ENCODE measurements around the gene RRP9. TPM values are rescaled to one million over a fixed set of nuclear protein-coding genes. Genes with fewer than 3 reads are reported as not detected.

Gene RRP9
- total RNA-seq, 1 donor from 2014 or later: 20.6 TPM

GRCh38 chr3:51946796-51947195 lies 5.1 kb upstream of the RRP9 start:
- peaks cover 9% of the 10 kb centered on the region for H3K27me3 Mint-ChIP-seq (ENCODE audit: unreplicated experiment)
- no peak overlapping the region for H3K4me3 Mint-ChIP-seq (ENCODE audit: unreplicated experiment)
- no peak for DNase-seq (ENCODE audit: low spot score)
- H3K4me1 Mint-ChIP-seq (ENCODE audit: unreplicated experiment): peaks cover 3% of the 10 kb centered on the region
- H3K36me3 Mint-ChIP-seq (ENCODE audit: low read depth, unreplicated experiment): peaks cover 4% of the 10 kb centered on the region
- no peak for TF ChIP-seq CTCF (IDR thresholded peaks at IDR 0.05; ENCODE audit: unreplicated experiment)
- H3K9me3 Mint-ChIP-seq (ENCODE audit: unreplicated experiment): no peaks in the 10 kb centered on the region
- H3K27ac Mint-ChIP-seq (ENCODE audit: unreplicated experiment): no peak overlapping the region

GRCh38 chr3:51945926-51946705 lies 4.4 kb upstream of the RRP9 start:
- no peak for DNase-seq (ENCODE audit: low spot score)
- H3K27me3 Mint-ChIP-seq (ENCODE audit: unreplicated experiment): peaks cover 9% of the 10 kb centered on the region
- peaks cover 5% of the 10 kb centered on the region for H3K4me1 Mint-ChIP-seq (ENCODE audit: unreplicated experiment)
- no peak overlapping the region for H3K4me3 Mint-ChIP-seq (ENCODE audit: unreplicated experiment)
- TF ChIP-seq CTCF (IDR thresholded peaks at IDR 0.05; ENCODE audit: unreplicated experiment): no peak
- H3K9me3 Mint-ChIP-seq (ENCODE audit: unreplicated experiment): no peaks in the 10 kb centered on the region
- H3K36me3 Mint-ChIP-seq (ENCODE audit: low read depth, unreplicated experiment): peaks cover 4% of the 10 kb centered on the region
- H3K27ac Mint-ChIP-seq (ENCODE audit: unreplicated experiment): no peak overlapping the region

GRCh38 chr3:51945031-51945840 lies 3.5 kb upstream of the RRP9 start:
- no peak overlapping the region for H3K4me3 Mint-ChIP-seq (ENCODE audit: unreplicated experiment)
- no peaks in the 10 kb centered on the region for H3K9me3 Mint-ChIP-seq (ENCODE audit: unreplicated experiment)
- H3K36me3 Mint-ChIP-seq (ENCODE audit: low read depth, unreplicated experiment): peaks cover 4% of the 10 kb centered on the region
- H3K27me3 Mint-ChIP-seq (ENCODE audit: unreplicated experiment): peaks cover 12% of the 10 kb centered on the region
- H3K27ac Mint-ChIP-seq (ENCODE audit: unreplicated experiment): no peak overlapping the region
- no peak for TF ChIP-seq CTCF (IDR thresholded peaks at IDR 0.05; ENCODE audit: unreplicated experiment)
- DNase-seq (ENCODE audit: low spot score): no peak
- peaks cover 12% of the 10 kb centered on the region for H3K4me1 Mint-ChIP-seq (ENCODE audit: unreplicated experiment)

- no peak for DNase-seq (ENCODE audit: low spot score)
- Mint-ChIP-seq H3K27ac (ENCODE audit: unreplicated experiment) (no peak overlapping the region), H3K4me3 (ENCODE audit: unreplicated experiment) (no peak overlapping the region), H3K4me1 (ENCODE audit: unreplicated experiment) (peaks cover 12% of the 10 kb centered on the region), H3K27me3 (ENCODE audit: unreplicated experiment) (peaks cover 11% of the 10 kb centered on the region), H3K9me3 (ENCODE audit: unreplicated experiment) (no peaks in the 10 kb centered on the region), H3K36me3 (ENCODE audit: low read depth, unreplicated experiment) (peaks cover 4% of the 10 kb centered on the region)
- TF ChIP-seq CTCF (IDR thresholded peaks at IDR 0.05; ENCODE audit: unreplicated experiment): no peak
These were observed 2.8 kb upstream of the RRP9 start for GRCh38 chr3:51944451-51945021.

All from endothelial cell (in vitro differentiated cells).